HG03520 (cell line): ENCODE data around the gene LRRC23.

Experiments
- ATAC-seq: cut with Tn5 transposase; IDR thresholded peaks from one replicate; pipeline ENCODE4 v1.9.1; 2021; ENCODE audit warnings: mild to moderate bottlenecking, moderate library complexity; ENCODE audit not compliant: unreplicated experiment

Gene LRRC23

DNA sequence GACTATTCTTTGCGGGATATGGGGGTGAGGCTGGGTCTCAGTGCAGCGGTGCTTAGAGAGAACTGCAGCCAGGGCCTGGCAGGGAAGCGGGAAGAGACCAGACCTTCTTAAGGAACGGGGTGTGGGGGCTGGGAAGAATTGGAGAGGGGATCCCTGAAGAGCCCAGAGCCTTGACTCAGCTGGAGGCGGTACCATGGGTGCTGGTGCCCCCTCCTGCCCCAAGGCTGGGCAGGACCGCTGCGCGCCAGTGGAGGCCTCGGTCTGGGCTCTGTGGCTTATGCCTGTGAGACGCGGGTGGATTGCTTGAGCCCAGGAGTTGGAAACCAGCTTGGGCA is 37.7 kb downstream of the LRRC23 start:
- no peak for ATAC-seq

DNA sequence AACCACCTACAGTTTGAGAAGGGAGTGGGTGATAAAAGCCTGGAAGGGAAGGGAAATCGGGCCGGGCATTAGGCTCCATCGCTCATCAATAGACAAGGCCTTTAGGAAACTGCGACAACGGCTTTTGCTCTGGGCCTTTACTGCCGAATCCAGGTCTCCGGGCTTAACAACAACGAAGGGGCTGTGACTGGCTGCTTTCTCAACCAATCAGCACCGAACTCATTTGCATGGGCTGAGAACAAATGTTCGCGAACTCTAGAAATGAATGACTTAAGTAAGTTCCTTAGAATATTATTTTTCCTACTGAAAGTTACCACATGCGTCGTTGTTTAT is 38.7 kb downstream of the LRRC23 start:
- ATAC-seq = peak; percentile 29

DNA sequence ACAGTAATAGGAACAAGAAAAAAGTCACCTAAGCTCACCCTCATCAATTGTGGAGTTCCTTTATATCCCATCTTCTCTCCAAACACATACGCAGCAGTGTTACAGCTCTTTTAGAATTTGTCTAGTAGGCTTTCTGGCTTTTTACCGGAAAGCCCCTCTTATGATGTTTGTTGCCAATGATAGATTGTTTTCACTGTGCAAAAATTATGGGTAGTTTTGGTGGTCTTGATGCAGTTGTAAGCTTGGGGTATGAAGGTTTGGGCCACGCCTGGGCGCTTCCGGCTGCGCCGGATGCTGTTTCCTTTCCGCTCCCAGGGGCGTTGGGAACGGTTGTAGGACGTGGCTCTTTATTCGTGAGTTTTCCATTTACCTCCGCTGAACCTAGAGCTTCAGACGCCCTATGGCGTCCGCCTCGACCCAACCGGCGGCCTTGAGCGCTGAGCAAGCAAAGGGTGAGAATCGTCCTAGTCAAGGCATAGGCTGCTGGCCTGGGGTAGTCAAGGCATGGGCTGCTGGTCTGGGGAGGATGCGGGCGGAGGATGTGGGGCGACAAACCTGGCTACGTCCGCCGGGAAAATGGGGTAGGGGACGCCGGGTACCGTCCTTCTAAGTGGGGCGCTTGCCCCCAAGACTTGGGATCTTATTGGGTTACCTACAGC is 39.2 kb downstream of the LRRC23 start, which contains the start of the genes C12orf57 and RNU7-1:
Gene C12orf57 (plus strand): TSS at position 301 of the 659 bp plus-strand sequence. CDS start 100 bp downstream, at position 401.
Gene RNU7-1 (plus strand): TSS at position 95 of the 659 bp plus-strand sequence.
- ATAC-seq = peak; percentile 33

DNA sequence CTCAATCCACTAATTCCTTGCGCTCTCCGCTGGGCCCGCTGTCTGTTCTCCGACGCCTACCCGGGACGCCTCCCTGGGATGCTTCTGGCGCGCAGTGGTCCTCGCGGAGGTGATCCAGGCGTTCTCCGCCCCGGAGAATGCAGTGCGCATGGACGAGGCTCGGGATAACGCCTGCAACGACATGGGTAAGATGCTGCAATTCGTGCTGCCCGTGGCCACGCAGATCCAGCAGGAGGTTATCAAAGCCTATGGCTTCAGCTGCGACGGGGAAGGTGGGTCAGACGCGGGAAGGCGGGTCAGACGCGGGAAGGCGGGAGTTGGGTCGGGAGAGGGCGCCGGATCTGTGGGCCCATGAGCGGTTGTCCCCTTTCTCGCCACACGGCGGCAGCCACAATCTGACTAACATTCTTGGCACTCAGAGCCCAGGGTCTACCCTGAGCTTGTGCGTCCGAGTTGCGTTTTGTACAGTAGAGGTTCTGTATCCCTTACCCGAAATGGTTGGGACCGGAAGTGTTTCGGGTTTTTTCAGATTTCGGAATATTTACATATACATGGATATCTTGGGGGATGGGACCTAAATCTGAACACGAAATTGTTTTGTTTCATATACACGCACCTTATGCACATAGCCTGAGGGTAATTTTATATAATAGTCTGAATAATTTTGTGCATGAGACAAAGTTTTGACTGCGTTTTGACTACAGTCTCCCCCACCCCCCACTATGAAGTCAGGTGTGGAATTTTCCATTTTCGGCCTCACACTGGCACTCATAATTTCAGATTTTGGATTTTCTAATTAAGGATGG is 40.0 kb downstream of the LRRC23 start:
- peak; percentile 37 for ATAC-seq

DNA sequence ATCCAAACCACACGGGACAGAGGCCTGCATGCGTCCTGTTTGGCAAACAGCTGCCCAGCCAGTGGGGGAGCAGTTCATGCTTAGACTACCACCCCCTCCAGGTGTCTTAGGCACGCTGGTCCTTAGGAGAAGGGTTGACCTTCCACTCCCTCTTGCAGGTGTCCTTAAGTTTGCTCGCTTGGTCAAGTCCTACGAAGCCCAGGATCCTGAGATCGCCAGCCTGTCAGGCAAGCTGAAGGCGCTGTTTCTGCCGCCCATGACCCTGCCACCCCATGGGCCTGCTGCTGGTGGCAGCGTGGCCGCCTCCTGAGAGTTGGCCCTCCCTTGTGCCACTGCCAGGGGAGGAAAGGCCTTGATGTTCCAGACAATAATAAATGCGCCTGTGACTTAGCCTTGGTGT is 41.0 kb downstream of the LRRC23 start:
- no peak for ATAC-seq

DNA sequence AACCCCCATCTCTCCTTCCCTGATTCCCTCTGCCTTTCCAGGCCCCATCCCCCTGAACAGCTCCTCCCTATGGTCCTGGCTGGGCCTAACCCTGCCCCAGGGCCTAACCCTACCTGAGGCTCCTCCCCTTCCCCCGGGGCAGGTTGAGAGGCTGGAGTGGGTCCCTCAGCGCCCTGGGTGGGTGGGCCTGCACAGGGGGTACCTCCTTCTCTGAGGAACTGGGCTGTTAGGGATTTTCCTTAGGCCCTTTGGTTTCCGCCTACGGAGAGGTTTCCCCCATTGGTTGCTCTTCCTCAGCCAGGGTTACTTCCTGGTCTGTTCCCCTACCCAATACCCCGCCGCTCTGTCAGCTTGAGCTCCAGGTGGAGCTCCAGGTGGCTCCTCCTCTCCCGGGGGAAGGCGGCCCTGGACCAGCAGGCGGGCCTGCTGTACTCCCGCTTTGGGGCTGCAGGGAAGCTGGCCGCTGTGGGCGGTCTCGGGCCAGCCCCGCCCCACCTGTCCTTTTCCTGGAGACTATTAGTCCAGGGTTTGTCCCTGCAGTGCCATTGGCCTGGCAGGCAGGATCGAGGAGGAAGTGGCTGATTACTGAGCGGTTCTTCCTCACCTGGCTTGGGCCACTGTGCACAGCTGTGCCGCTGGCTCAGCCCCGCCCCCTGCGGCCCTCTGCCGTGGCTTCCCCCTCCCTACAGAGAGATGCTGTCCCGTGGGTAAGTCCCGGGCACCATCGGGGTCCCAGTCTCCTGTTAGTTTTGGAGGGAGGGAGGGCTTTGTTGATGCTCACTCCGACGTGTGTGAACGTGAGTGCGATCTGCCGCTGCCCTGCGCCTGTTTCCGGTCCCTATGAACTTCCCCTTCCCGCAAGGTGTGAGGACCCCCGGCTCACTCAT is 41.7 kb downstream of the LRRC23 start:
- ATAC-seq = no peak

DNA sequence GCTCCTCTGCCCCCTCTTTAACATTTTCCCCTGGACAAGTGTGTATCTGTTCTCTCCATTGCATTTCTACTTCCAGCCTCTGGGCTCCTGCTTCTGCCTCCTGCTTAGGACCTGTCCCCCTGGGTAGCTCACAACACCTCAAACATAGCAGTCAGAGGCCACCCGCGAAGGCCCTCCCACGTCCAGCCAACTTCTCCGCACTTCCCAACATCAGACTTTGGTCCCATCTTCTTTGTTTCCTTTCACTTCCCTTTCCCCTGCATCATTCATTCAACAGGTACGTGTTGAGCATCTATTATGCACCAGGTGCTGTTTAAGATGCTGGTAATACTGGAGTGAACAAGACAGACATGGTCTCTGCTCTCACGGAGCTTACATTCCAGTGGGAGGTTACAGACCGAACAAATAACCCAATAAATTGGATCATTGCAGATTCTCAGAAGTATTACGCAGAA is 42.3 kb downstream of the LRRC23 start:
- no peak for ATAC-seq

DNA sequence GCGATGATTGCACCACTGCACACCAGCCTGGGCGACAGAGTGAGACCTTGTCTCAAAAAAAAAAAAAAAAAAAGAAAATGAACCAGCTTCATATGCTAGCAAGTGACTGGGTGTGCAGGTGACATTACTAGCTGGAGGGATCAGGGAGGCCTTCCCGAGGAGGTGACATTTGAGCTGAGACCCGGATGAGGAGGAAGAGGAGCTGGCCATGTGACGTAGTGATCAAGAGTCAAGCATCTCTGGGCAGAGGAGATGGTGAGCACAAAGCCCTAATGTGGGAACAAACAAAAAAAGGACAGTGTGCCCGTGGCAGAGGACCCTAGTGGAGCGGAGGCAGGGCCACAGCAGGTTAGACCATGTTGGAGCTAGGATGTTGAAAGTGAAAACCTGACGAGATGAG is 43.0 kb downstream of the LRRC23 start:
- no peak for ATAC-seq

DNA sequence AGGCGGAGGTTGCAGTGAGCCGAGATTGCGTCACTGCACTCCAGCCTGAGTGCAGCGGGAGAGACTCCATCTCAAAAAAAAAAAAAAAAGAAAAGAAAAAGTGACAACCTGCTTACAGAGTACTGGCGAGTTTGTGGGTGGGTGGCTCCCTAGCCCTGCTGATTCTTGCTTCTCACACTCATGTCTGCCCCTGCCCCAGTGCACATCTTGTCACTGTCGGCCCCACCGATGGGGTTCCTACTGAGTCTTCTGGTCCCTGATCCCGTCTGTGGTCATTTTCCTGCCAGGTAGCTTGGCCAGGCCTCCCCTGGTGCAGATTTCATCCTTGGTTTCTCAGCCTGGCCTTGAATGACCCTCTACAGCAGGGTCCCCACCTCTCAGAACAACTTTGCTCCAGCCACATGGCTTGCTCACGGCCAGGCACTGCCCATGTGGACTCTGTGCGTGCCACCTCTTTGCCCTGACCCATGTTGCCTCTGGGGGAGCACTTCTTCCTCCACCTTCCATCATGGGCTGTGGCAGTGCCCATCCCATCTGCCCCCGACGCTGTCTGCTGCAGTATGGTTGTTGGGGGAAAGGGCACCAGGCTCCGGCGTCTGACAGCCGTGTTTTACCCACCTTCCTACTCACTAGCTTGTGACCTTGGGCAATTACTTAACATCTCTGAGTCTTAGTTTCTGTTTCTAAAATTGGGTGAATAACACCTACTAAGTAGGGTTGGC is 44.4 kb downstream of the LRRC23 start:
- ATAC-seq = no peak

DNA sequence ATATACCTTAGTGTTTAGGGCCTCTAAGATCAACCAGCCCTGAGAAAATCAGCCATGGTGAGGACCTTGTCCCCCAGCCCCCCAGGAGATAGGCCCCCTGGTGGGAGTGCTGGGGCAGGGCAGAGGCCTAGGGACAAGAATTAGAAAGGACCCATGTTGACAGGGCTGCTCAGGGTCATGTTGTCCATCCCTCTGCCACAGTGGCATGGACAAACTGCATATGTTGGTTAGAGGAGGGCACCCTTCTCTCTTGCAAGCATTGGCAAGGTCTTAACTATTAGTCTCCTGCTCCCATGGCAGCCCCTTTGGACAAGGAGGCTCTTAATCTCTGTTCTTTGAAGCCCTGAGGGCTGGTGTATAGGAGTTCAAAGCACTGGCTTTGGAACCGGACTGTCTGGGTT is 45.8 kb downstream of the LRRC23 start:
- ATAC-seq = no peak

DNA sequence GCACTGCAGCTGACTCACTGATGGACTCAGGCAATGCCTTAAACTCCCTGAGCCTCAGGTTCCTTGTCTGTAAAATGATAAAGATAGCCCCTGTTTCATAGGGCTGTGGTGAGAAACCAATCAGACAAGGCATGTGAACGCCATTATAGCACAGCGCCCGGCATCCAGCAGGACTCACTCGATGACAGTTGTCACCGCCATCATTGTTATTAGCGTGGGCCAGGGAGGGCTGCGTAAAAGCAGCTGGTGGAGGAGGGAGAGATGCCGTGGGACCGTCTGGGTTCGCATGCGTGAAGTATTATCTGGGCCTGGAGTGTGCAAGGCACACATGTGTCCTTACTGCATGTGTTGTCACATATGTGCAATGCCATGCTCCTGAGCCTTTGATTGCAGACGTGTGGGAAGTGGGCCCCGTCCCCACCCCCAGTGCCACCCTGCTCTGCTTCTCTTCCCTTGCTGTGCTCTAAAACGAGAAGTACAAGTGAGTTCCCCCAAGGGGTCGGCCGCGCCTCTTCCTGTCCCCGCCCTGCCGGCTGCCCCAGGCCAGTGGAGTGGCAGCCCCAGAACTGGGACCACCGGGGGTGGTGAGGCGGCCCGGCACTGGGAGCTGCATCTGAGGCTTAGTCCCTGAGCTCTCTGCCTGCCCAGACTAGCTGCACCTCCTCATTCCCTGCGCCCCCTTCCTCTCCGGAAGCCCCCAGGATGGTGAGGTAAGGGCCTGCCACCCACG is 46.4 kb downstream of the LRRC23 start, which contains the start of gene PTPN6:
Gene PTPN6 (plus strand): TSS at position 546 of the 730 bp plus-strand sequence. CDS start 157 bp downstream, at position 703.
- ATAC-seq = no peak

DNA sequence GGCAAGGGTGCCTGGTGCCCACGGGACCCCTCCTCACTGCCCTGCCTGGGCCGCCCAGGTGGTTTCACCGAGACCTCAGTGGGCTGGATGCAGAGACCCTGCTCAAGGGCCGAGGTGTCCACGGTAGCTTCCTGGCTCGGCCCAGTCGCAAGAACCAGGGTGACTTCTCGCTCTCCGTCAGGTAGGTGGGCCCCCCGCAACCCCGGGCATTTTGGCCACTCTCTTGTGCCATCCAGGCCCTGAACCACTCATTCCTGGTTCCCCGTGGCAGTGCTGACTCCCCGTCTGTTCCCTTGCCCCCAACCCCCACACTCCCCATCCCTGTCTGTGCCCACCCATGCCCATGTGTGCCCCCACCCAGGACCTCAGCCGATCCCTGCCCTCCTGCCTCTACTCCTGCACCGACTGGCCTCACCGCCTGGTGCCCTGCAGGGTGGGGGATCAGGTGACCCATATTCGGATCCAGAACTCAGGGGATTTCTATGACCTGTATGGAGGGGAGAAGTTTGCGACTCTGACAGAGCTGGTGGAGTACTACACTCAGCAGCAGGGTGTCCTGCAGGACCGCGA is 47.0 kb downstream of the LRRC23 start:
- no peak for ATAC-seq

DNA sequence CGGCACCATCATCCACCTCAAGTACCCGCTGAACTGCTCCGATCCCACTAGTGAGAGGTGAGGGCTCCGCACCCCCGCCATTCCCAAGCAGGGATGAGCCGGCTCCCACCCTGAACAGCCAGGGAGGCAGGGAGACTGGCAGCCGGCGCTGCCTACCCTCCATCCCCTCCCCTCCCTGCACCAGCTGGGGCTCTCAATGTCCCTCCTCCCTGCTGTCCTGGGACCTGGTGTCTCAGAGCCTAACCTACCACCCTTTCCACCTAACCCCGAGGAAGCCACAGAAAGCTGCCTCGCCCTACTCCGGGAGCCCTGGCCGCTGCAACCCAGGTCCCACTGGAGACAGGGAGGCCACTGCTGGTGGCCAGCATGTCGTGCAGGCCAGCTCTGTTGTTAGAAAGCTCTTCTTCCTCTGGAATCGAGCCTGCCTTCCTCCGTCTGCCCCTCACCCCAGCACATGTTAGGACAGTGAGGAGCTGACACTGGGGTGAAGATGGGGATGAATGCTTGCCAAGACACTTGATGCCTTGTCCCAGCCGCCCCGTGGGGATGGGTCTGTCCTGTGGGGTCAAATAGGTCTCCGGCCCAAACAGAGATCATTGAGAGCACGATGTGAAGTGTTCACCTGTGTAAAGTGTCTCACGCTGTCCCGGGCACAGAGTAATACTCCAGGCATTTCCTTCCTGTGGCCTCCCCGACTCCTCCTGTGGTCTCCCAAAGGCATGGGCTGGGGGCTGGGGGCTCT is 47.7 kb downstream of the LRRC23 start:
- no peak for ATAC-seq

DNA sequence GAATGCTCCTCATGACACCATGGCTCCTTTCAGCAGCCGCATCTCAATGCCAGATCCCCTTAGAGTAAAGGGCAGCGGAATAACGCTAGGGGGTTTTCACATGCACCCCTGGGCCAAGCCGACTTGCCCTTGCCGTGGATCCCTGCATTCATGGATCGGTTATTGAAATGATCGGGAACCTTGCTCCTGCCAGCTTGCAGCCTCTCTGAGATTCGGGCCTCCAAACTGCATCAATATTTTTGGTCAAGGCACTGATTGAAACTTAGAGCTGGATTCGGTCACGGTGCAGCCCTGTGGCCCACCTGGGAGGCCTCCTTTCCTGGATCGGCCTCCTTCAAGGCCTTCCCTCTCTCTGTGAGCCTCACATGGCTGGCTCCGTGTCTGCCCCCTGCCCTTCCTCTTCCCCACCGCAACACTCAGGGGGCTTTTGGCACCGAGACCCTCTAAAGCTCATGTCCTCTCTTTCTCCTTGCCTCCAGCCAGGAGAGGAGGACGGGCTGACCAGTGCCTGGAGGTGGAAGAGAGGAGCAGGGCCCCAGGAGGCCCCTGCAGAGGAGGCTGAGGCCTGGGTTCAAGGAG is 48.3 kb downstream of the LRRC23 start:
- no peak for ATAC-seq

DNA sequence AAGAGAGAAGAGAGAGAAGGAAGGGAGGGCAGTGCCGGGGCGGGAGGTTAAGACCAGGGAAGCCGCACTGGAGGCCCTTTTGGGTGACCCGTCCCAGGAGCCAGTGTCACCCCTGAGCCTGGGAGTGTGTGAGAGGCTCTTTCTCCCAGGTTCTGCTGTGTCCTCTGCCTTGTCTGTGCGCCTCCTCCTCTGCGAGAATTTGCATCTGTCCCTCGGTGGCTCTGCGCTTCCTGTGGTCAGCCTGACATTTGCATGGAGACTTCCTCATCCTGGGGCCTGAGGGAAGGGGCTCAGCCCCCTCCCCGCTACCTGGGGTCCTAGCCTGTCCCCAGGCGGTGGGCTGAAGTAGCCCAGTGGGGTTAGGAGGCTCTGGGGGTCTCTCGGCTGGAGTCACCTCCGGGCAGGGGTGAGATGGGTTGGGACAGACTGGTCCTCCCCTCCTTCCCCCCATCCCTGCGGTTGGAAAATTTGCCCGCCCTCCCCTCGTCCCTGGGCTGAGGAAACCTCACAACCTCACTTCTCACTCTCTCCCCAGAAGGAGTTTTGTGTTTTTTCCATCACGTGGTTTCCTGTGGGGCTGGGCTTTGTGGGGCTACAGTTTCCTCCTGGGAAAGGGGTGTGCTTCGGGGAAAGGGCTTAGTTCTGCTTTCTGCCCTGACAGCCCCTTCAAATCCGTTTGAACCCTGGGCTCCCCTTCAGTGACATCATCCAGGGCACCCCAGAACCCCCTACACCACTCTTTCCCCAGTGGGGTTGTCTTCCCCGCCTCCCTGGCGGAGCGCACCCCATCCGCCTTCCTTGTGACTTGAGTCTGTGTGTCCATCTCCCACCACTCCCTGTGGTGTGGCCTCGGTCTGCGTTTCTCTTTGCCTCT is 49.1 kb downstream of the LRRC23 start:
- ATAC-seq = peak; percentile 33

DNA sequence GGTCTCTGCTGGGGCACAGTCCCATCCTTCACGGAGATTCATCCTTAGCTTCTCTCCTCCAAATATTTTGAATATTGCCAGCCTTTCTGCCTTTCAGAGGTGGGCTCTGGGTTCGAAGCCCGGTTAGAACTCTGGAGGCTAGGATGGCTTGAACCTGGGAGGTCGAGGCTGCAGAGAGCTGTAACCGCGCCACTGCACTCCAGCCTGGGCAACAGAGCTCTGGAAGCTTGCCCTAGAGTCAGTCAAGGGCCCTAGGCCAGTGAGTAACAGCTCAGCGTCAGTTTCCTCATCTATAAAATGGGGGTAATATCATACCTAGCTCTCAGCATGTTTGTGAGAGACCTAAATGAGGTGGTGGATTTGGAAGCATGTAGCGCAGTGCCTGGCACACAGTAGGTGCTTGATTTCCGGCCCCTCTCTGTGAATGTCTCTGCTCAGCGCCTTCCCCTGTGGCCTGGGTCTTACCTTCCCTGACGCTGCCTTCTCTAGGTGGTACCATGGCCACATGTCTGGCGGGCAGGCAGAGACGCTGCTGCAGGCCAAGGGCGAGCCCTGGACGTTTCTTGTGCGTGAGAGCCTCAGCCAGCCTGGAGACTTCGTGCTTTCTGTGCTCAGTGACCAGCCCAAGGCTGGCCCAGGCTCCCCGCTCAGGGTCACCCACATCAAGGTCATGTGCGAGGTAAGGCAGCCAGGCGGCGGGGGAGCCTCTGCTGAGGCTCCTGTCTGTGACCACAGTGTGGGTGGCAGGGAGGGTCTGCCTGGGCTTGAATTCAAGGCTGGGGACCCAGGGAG is 49.9 kb downstream of the LRRC23 start:
- ATAC-seq = no peak
